Activated CD8-positive, alpha-beta memory T cell treated with anti-CD3 and anti-CD28 coated beads, Interleukin-2, amount 50 U/mL, for 1 hour (primary cell): ENCODE data around the gene OPCML.

Source experiments
- DNase-seq: peaks from one replicate; pipeline ENCODE4 v3.0.0-alpha.2; 2020; ENCODE audit errors: extremely low read depth

Gene OPCML

DNA sequence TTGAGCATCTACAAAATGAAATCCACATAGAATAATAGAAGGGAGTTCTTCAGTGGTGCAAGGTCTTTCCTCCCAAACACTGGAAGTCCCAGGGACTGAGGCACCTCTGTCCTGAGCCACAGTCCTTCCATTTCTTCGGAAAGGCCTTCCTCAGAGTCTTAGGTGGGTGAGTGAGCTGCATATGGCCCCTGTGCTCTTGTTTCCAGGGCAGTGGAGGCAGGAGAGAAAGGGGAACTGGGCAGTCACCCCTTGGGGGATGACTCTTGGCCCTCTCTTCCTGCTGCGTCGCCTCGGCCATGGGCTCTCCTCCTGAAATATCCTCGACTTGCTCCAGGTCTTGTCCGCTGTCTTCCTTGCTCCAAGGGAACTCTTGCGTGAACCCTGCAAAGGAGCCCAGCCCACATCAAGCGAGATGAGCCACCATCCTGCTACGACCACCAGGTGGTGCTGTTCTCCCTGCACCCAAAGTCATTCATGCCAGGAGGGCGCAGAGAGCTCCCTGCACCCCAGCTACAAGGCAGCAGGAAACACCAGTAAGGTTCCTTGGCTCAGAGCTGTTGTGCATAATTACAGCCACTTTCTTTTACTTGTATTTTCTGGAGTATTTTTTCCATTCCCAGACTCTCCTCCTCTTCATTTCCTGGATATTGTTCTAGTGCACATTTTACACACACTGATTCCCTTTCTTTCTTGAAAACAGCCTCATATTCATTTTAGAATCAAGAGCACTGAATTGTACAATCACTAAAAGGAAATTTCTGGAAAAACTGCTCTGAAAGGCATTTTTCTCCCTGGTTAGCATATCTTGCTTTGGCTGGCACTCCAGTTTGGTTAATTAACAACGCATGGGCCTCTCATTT lies 397.8 kb downstream of the OPCML start:
- DNase-seq = no peak

GRCh38 chr11:133133606-133134005 lies 398.7 kb downstream of the OPCML start:
- no peak for DNase-seq

GRCh38 chr11:133133050-133133449 lies 399.3 kb downstream of the OPCML start:
- DNase-seq = no peak

- DNase-seq = no peak
These were observed 404.6 kb downstream of the OPCML start for GRCh38 chr11:133127741-133128140.

- no peak for DNase-seq
These were observed 408.5 kb downstream of the OPCML start for GRCh38 chr11:133123796-133124195.

DNA sequence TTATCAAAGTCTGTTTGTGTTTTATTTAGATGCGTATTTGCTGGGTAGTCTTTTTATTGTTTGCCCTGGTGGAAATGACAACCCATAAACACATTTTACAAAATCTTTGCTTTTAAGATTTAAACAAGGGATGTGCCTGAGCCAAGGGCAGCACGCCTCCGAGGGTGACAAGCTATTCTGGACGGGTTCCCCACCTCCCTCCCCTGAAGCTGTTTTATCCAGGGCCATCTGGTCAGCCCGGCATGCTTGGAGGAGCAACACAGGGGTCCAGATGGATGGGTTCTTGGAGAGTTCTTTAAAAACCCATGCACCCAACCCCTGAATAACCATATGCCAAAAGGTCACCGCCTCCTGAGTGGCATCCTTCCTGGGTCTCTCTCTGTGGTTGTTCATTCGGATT lies 408.9 kb downstream of the OPCML start:
- no peak for DNase-seq

- DNase-seq = no peak
These were observed 410.0 kb downstream of the OPCML start for GRCh38 chr11:133122256-133122655.

DNA sequence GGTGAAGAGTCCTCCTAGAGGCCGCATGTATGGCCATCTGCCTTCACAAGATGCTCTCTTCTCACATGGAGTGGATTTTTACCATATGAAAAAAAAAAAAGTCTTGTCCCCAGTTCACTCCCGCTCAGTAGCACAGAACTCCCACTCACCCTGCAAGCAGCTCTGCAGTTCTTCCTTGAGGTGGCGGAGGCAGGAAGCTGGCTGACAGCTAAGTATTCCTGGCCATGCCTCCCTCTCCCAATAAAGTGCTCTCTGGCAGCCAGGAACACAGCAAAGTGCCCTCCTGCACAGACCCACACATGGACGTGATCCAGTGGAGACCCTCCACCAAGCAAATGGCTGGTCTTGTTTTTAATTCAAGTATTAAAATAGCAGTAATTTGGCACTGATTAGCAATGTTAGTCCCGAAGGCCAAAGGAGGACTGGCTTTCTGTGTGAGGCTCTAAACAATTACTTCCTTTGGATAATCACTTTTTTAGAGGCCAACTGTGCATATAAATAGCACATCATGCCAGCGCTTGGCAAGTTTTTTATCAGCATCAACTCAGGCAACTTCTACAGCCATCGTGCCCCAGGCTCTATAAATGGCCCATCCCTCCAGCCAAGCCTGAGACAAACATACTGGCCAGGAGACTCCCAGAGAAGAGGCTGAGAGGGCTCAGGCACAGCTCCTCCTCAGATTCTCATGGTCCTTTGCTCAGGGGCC lies 413.6 kb downstream of the OPCML start:
- no peak for DNase-seq

DNA sequence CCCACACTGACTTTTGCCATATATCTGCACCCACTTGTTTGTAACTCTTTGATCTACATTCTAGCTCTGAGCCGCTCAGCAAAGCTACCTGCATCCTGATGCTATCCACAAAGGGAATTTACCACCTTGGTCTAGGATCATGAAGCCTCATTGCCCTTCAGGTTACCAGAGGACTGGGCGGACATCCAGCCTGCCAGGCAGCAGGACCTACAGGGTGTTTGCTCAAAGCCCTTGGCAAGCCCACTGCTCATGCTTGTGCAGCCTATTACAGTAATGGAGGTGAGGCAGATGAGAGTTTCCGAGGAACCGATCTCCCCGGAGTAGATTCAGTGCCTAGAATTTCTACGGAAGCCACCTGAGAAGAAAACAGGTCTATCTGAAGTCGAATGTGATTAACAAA lies 417.2 kb downstream of the OPCML start:
- DNase-seq = no peak

DNA sequence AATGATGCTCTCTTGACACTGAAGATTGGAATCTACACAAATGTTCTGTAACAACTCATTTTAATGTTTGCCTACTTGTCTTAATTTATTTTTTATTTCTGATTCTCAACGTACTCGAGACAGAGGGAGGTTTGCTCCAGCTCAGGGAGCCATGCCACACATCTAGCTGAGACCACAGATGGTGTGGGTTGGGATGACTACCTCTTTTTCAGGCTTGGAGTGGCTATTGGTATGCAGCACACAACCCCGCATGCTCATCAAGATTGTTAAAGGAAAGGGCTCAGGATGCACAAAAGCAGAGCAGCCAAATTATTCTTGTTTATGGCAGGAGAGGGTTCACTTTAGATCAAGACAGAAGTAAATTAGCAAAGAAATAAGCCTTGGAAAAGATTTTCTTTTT lies 424.5 kb downstream of the OPCML start:
- no peak for DNase-seq

GRCh38 chr11:133107136-133107535 lies 425.2 kb downstream of the OPCML start:
- DNase-seq = no peak

GRCh38 chr11:133106417-133106816 lies 425.9 kb downstream of the OPCML start:
- no peak for DNase-seq

- no peak for DNase-seq
These were observed 428.1 kb downstream of the OPCML start for GRCh38 chr11:133104009-133104744.

- no peak for DNase-seq
These were observed 435.3 kb downstream of the OPCML start for GRCh38 chr11:133096981-133097380.

GRCh38 chr11:133086518-133086917 lies 445.8 kb downstream of the OPCML start:
- DNase-seq = no peak

DNA sequence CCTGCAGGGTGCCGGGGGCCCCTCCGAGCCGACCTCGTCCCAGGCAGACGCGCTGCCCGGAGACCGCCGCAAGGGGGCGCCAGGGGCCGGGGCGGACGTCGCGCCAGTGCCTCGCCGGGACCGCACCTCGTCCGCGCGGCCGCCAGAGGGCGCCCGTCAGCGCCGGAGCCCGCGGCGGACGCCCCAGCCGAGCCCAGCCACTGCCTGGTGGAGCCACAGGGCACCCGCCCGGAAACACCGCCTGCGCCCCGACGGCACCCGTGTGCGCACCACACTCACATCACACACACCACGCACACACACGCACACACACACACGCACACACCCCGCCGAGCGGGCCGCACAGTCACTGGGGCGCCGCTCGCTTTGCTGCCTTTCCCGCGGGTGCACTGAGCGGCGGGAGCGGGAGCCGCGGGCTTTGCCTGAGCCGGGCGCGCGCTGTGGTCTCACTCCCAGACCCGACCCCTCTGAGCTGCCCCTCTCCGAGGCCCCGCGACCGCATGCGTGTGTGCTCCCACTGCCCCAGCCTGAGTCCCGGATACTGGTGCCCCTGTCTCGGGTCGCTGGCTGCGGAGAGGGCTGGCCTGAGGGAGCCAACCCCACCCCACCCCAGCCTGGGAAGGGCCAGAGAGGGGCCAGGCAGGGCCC lies 449.3 kb downstream of the OPCML start:
- DNase-seq = no peak

DNA sequence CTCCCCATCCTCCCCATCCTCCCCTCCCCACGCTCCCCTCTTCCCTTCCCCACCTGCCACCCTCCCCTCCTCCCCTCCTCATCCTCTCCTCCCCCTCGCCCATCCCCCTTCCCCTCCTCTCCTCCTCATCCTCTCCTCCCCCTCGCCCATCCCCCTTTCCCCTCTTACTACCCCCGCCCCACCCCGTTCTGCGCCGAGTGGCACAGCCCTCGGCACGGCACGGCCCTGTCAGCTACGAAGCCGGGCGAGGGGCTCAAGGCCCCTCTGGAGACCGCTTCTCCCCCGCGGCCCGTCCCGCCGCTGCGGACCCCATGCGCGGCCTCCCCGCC lies 449.9 kb downstream of the OPCML start:
- DNase-seq = no peak

DNA sequence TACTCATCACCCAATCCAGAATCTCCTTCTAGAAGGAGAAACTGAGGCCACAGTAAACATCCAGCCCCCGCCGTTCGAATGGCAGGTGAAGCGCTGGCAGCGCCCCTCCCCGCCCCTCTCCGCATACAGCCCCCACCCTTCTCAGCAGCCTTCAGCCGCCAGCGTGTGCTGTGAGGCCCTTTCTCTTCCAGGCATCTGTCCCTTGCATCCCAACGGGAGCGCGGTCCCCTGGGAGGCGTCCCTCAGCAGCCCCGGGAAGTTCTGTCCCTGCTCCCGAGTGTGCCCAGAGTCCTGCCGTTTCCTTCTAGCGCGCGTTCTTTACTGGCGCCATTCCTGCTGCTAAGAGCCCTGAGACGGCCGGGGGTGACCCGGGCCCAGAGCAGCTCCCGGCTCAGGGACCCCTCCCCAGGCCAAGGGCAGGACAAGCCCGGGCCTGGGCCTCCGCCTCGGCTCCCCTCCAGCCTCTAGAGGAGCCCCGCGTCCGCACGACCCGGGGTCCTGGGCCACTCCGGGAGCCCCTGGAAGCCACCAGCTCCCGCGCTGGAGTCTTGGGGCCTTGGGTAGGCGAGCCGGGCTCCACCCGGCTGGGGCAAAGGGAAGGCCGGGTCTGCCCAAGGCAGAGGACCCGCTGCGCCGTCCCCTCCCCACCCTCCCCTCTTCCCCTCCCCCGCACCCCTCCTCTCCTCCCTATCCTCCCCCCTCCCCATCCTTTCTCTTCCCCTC lies 450.4 kb downstream of the OPCML start:
- no peak for DNase-seq

DNA sequence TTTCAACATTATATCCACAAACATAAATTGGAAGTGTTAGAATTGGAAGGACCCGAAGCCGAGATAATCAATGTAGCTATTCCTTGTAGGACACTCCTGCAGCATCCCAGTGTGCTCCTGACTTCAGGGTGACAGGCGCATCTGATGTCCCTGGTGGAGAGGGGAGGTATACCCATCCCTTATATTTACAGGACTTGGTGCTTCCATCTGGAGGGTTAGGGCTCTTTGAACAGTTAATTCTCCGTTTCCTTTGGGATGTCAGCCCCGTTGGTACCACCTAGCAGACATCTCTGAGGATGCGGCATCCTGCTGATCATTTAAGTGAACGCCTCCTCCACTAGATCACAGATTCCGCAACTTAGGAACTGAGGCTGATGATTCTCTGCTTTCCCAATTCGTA lies 451.3 kb downstream of the OPCML start:
- DNase-seq = no peak

- no peak for DNase-seq
These were observed 453.5 kb downstream of the OPCML start for GRCh38 chr11:133078591-133079404.

GRCh38 chr11:133078012-133078411 lies 454.3 kb downstream of the OPCML start:
- no peak for DNase-seq
